ENCODE results near the gene CLK4.

CLK4 gene

DNA sequence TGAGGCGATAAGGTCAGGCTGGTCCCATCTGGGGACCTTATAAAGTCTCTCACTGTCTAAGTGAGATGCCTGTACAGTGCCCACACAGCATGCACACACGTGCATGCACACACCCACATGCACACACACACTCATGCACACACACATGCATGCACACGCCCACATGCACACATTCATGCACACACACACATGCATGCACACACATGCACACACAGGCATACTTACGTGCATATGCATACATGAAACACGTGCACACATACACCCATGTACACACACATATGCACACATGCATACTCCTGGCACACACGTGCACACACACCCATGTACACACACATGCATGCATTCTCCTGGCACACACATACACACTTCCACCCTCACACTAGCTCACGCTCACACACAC lies 48.9 kb downstream of the CLK4 start:
- Histone ChIP-seq H2BK5ac (ENCODE audit: low read depth, low read length, poor library complexity, severe bottlenecking) (no peak overlapping the region), H4K91ac (ENCODE audit: low read length) (no peak overlapping the region), H3K79me1 (replicated peaks; ENCODE audit: low read length, poor library complexity, severe bottlenecking) (no peaks in the 10 kb centered on the region)

DNA sequence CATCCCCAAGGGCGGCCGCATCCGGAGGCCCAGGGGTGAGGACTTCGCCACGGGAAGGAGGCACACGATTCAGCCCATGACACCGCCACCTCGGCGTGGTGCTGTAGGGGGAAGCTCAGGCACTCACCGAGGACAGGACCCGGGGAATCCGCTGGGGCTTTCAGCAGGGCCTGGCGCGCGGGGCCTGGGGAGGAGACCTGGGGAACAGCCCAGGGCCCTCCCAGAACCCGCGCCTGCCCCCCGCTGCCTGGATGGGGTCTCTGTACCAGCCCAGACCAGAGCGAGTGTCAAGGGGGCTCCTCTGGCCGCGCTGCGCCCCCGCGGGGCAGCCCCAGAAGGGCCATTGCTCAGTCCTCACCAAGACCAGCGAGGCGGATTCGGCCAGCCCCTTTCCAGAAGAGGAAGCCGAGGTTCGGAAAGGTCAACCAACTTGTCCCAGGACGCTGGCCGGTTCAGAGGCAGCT lies 49.4 kb downstream of the CLK4 start:
- no peak overlapping the region for H3K4me2 ChIP-seq (ENCODE audit: low read length, poor library complexity, severe bottlenecking)
- no peak overlapping the region for H4K8ac ChIP-seq (ENCODE audit: low read length)
- H3K14ac ChIP-seq (ENCODE audit: low read length in 2 of 2) = no peak overlapping the region
- no peak overlapping the region for H3K18ac ChIP-seq (ENCODE audit: low read depth in 1 of 2, low read length in 2 of 2)
- no peaks in the 10 kb centered on the region for H3K79me1 ChIP-seq (replicated peaks; ENCODE audit: low read length, poor library complexity, severe bottlenecking)
- H2AK5ac ChIP-seq (ENCODE audit: low read length, severe bottlenecking) = no peak overlapping the region
- peaks cover 6% of the 10 kb centered on the region for H3K9me3 ChIP-seq (ENCODE audit: control insufficient read depth, low read length)
- H3K9ac ChIP-seq (ENCODE audit: low read length) = no peak overlapping the region
- no peak overlapping the region for H4K91ac ChIP-seq (ENCODE audit: low read length)
- H2BK15ac ChIP-seq (ENCODE audit: low read depth, poor library complexity, severe bottlenecking) = no peak overlapping the region
- H3K4me3 ChIP-seq (ENCODE audit: insufficient read depth in 1 of 2, low read depth in 1 of 2, low read length in 2 of 2) = no peak overlapping the region
- no peak overlapping the region for H2BK12ac ChIP-seq (ENCODE audit: low read length in 2 of 2)
- no peak for DNase-seq
- H2BK5ac ChIP-seq (ENCODE audit: low read depth, low read length, poor library complexity, severe bottlenecking) = no peak overlapping the region
- H2AFZ ChIP-seq (ENCODE audit: low read depth, low read length) = no peak overlapping the region
- H3K27me3 ChIP-seq (ENCODE audit: control insufficient read depth in 1 of 2, insufficient read depth in 1 of 2, low read length in 2 of 2) = peaks cover 9 to 36% of the 10 kb centered on the region in 2 experiments
- H3K4ac ChIP-seq (ENCODE audit: low read depth in 1 of 2, low read length in 2 of 2) = no peak overlapping the region
- WGBS = 25% methylated on average over 31 of the region's 31 CpGs
- no peak overlapping the region for H2BK120ac ChIP-seq (ENCODE audit: low read depth, low read length)
- no peaks in the 10 kb centered on the region for H3K36me3 ChIP-seq (ENCODE audit: control insufficient read depth in 1 of 2, insufficient read depth in 2 of 2, low read depth in 1 of 2, low read length in 2 of 2)
- H3K23ac ChIP-seq (ENCODE audit: low read length in 2 of 2) = no peak overlapping the region
- H3K27ac ChIP-seq (ENCODE audit: low read length, poor library complexity, severe bottlenecking) = no peak overlapping the region
- H3K4me1 ChIP-seq (ENCODE audit: control insufficient read depth, insufficient read depth, low read depth, low read length) = peaks cover 2% of the 10 kb centered on the region

More for the DNA sequence above, 48.9 kb downstream of the CLK4 start:
- H3K4me1 ChIP-seq (ENCODE audit: control insufficient read depth, insufficient read depth, low read depth, low read length) = peaks cover 2% of the 10 kb centered on the region
- no peak overlapping the region for H3K9ac ChIP-seq (ENCODE audit: low read length)
- no peak overlapping the region for H2BK12ac ChIP-seq (ENCODE audit: low read length in 2 of 2)
- H3K18ac ChIP-seq (ENCODE audit: low read depth in 1 of 2, low read length in 2 of 2) = no peak overlapping the region
- H4K8ac ChIP-seq (ENCODE audit: low read length) = no peak overlapping the region
- no peak overlapping the region for H3K14ac ChIP-seq (ENCODE audit: low read length in 2 of 2)
- H3K36me3 ChIP-seq (ENCODE audit: control insufficient read depth in 1 of 2, insufficient read depth in 2 of 2, low read depth in 1 of 2, low read length in 2 of 2) = no peaks in the 10 kb centered on the region
- H3K4ac ChIP-seq (ENCODE audit: low read depth in 1 of 2, low read length in 2 of 2) = no peak overlapping the region
- H3K9me3 ChIP-seq (ENCODE audit: control insufficient read depth, low read length) = peaks cover under 1% of the 10 kb centered on the region
- peaks cover 9 to 36% of the 10 kb centered on the region in 2 experiments for H3K27me3 ChIP-seq (ENCODE audit: control insufficient read depth in 1 of 2, insufficient read depth in 1 of 2, low read length in 2 of 2)
- no peak overlapping the region for H3K4me2 ChIP-seq (ENCODE audit: low read length, poor library complexity, severe bottlenecking)
- H3K4me3 ChIP-seq (ENCODE audit: insufficient read depth in 1 of 2, low read depth in 1 of 2, low read length in 2 of 2) = no peak overlapping the region
- DNase-seq = no peak
- H2BK120ac ChIP-seq (ENCODE audit: low read depth, low read length) = no peak overlapping the region
- 85% methylated on average over 7 of the region's 7 CpGs for WGBS
- no peak overlapping the region for H2BK15ac ChIP-seq (ENCODE audit: low read depth, poor library complexity, severe bottlenecking)
- no peak overlapping the region for H3K23ac ChIP-seq (ENCODE audit: low read length in 2 of 2)
- no peak overlapping the region for H3K27ac ChIP-seq (ENCODE audit: low read length, poor library complexity, severe bottlenecking)
- H2AFZ ChIP-seq (ENCODE audit: low read depth, low read length) = no peak overlapping the region
- H2AK5ac ChIP-seq (ENCODE audit: low read length, severe bottlenecking) = no peak overlapping the region

DNA sequence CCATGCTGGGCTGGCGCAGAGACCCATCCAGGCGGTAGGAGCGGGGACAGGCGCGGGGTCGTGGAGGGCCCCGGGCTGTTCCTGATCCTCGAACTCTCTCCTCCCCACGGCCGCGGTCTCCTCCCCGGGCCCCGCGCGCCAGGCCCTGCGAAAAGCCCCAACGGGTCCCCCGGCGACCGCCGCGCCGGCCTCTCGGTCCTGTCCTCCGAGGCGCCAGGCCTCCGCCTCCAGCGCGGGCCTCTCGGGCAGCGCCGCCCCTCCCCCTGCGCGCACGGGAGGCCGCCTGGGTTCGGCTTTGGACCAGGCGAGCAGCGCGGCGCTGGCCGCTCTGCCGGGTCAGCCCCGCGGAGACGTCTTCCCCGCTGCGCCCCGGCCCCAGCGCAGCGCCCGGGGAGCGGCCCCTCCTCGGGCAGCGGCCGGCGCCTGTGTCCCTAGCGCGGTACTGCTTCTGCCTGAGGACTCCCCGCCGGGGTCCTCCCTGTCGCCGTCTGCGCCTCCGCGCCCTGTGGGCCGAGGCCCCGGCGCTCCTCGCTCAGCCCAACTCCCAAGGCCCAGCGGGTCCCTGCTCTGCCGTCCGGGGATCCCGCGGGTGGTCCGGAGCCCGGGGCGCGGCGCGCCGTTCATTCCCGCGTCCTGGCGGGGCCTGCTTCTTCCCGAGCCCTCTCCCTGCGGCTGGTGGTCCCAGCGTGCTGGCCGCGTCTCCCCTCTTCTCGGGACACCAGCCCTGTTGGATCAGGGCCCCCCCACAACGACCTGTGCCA lies 50.1 kb downstream of the CLK4 start:
- no peak overlapping the region for H3K27ac ChIP-seq (ENCODE audit: low read length, poor library complexity, severe bottlenecking)
- H3K79me1 ChIP-seq (replicated peaks; ENCODE audit: low read length, poor library complexity, severe bottlenecking) = no peaks in the 10 kb centered on the region
- no peak overlapping the region for H2BK5ac ChIP-seq (ENCODE audit: low read depth, low read length, poor library complexity, severe bottlenecking)
- no peaks in the 10 kb centered on the region for H3K36me3 ChIP-seq (ENCODE audit: control insufficient read depth in 1 of 2, insufficient read depth in 2 of 2, low read depth in 1 of 2, low read length in 2 of 2)
- H3K4ac ChIP-seq (ENCODE audit: low read depth in 1 of 2, low read length in 2 of 2) = no peak overlapping the region
- H2BK15ac ChIP-seq (ENCODE audit: low read depth, poor library complexity, severe bottlenecking) = no peak overlapping the region
- H3K18ac ChIP-seq (ENCODE audit: low read depth in 1 of 2, low read length in 2 of 2) = no peak overlapping the region
- peaks cover 6% of the 10 kb centered on the region for H3K9me3 ChIP-seq (ENCODE audit: control insufficient read depth, low read length)
- H3K14ac ChIP-seq (ENCODE audit: low read length in 2 of 2) = no peak overlapping the region
- H3K9ac ChIP-seq (ENCODE audit: low read length) = no peak overlapping the region
- H2BK120ac ChIP-seq (ENCODE audit: low read depth, low read length) = no peak overlapping the region
- no peak overlapping the region for H3K4me3 ChIP-seq (ENCODE audit: insufficient read depth in 1 of 2, low read depth in 1 of 2, low read length in 2 of 2)
- H4K8ac ChIP-seq (ENCODE audit: low read length) = no peak overlapping the region
- no peak overlapping the region for H4K91ac ChIP-seq (ENCODE audit: low read length)
- no peak overlapping the region for H2AK5ac ChIP-seq (ENCODE audit: low read length, severe bottlenecking)
- DNase-seq = no peak
- WGBS = 4% methylated on average over 63 of the region's 92 CpGs
- H3K4me1 ChIP-seq (ENCODE audit: control insufficient read depth, insufficient read depth, low read depth, low read length) = peaks cover 2% of the 10 kb centered on the region
- H3K4me2 ChIP-seq (ENCODE audit: low read length, poor library complexity, severe bottlenecking) = peak overlapping the region; percentile 43
- H2BK12ac ChIP-seq (ENCODE audit: low read length in 2 of 2) = no peak overlapping the region
- H3K23ac ChIP-seq (ENCODE audit: low read length in 2 of 2) = no peak overlapping the region
- H2AFZ ChIP-seq (ENCODE audit: low read depth, low read length) = peak overlapping the region; percentile 39
- H3K27me3 ChIP-seq (ENCODE audit: control insufficient read depth in 1 of 2, insufficient read depth in 1 of 2, low read length in 2 of 2) = peaks cover 9 to 36% of the 10 kb centered on the region in 2 experiments

DNA sequence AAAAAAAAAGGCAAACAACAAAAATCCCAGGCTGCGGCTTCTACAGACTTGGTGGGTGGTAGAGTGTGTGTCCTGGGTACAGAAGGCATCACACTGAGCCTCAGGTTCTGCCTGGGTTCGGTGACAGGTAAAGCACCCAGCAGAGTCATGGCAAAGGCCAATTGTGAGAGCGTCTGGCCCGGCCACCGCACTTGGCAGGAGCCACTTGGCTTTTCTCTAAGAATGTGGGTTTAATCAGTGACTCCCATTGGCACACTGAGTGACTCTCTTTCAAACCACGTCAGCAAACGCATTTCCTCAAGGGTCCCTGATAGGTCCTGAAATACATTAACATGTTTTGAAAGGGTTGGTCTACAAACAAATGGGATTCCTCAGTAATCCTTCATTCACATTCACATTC lies 53.6 kb downstream of the CLK4 start:
- no peak overlapping the region for H2BK5ac ChIP-seq (ENCODE audit: low read depth, low read length, poor library complexity, severe bottlenecking)
- no peak overlapping the region for H3K14ac ChIP-seq (ENCODE audit: low read length in 2 of 2)
- 80% methylated on average over 7 of the region's 7 CpGs for WGBS
- no peak overlapping the region for H2AFZ ChIP-seq (ENCODE audit: low read depth, low read length)
- H3K4ac ChIP-seq (ENCODE audit: low read depth in 1 of 2, low read length in 2 of 2) = no peak overlapping the region
- H3K4me1 ChIP-seq (ENCODE audit: control insufficient read depth, insufficient read depth, low read depth, low read length) = peaks cover 2% of the 10 kb centered on the region
- H3K4me2 ChIP-seq (ENCODE audit: low read length, poor library complexity, severe bottlenecking) = no peak overlapping the region
- no peak overlapping the region for H3K23ac ChIP-seq (ENCODE audit: low read length in 2 of 2)
- H3K9ac ChIP-seq (ENCODE audit: low read length) = no peak overlapping the region
- no peak overlapping the region for H2BK12ac ChIP-seq (ENCODE audit: low read length in 2 of 2)
- DNase-seq = no peak
- peaks cover 9 to 20% of the 10 kb centered on the region in 2 experiments for H3K27me3 ChIP-seq (ENCODE audit: control insufficient read depth in 1 of 2, insufficient read depth in 1 of 2, low read length in 2 of 2)
- no peak overlapping the region for H4K91ac ChIP-seq (ENCODE audit: low read length)
- H3K18ac ChIP-seq (ENCODE audit: low read depth in 1 of 2, low read length in 2 of 2) = no peak overlapping the region
- H3K4me3 ChIP-seq (ENCODE audit: insufficient read depth in 1 of 2, low read depth in 1 of 2, low read length in 2 of 2) = no peak overlapping the region
- H4K8ac ChIP-seq (ENCODE audit: low read length) = no peak overlapping the region
- H3K9me3 ChIP-seq (ENCODE audit: control insufficient read depth, low read length) = peaks cover 11% of the 10 kb centered on the region
- no peak overlapping the region for H3K27ac ChIP-seq (ENCODE audit: low read length, poor library complexity, severe bottlenecking)
- H2BK15ac ChIP-seq (ENCODE audit: low read depth, poor library complexity, severe bottlenecking) = no peak overlapping the region
- no peak overlapping the region for H2BK120ac ChIP-seq (ENCODE audit: low read depth, low read length)
- no peaks in the 10 kb centered on the region for H3K36me3 ChIP-seq (ENCODE audit: control insufficient read depth in 1 of 2, insufficient read depth in 2 of 2, low read depth in 1 of 2, low read length in 2 of 2)
- H3K79me1 ChIP-seq (replicated peaks; ENCODE audit: low read length, poor library complexity, severe bottlenecking) = no peaks in the 10 kb centered on the region
- H2AK5ac ChIP-seq (ENCODE audit: low read length, severe bottlenecking) = no peak overlapping the region

All from mesenchymal stem cell (in vitro differentiated cells and primary cell).